Loucy (cell line): Measurements from ENCODE around the gene CCR5AS.

Source experiments
- CTCF ChIP-seq: fragments of 200-600 bp; sonication (generic); conservative IDR thresholded peaks from 2 replicates; pipeline ENCODE4 v1.5.1; 2014; ENCODE audit warnings: mild to moderate bottlenecking, antibody characterized with exemption, low read length
- EZH2phosphoT487 ChIP-seq: fragments of 200-600 bp; IDR thresholded peaks from 2 replicates; pipeline ENCODE4 v1.6.1; 2018; ENCODE audit warnings: antibody characterized with exemption, mild to moderate bottlenecking, moderate library complexity, borderline replicate concordance

- no peak for TF ChIP-seq CTCF
- no peak for TF ChIP-seq EZH2phosphoT487
These were observed 7.9 kb upstream of the CCR5AS start for GRCh38 chr3:46414739-46415138.
